Measurements from ENCODE around the gene PLA2G4E. TPM values are rescaled to one million over a fixed set of nuclear protein-coding genes. Genes with fewer than 3 reads are reported as not detected.

Gene PLA2G4E
- total RNA-seq, 1 experiment from 2014 or later, result not detected

GRCh38 chr15:41949401-41950126 lies 71.3 kb downstream of the PLA2G4E start:
- no peak overlapping the region for H3K27ac ChIP-seq (ENCODE audit: low read length)
- POLR2A ChIA-PET (ENCODE audit: unreplicated experiment), result interaction anchor here (0.7 kb wide), 1 partner anchor 22 kb away, joined by 3 read pairs; no protein-coding TSS in a partner anchor
- peaks cover 41% of the 10 kb centered on the region for H3K36me3 ChIP-seq (ENCODE audit: low read depth, low read length)
- intact Hi-C loops (cut with micrococcal nuclease), result no loop called here
- no peaks in the 10 kb centered on the region for H3K9me2 ChIP-seq (replicated peaks; ENCODE audit: low read length)
- BruUV-seq (replicated peaks), result no TSS peak
- H3K27me3 ChIP-seq (ENCODE audit: low read length), result no peaks in the 10 kb centered on the region
- no peak overlapping the region for H2AFZ ChIP-seq (ENCODE audit: low read length)
- peaks cover 13% of the 10 kb centered on the region for H3K4me1 ChIP-seq (ENCODE audit: insufficient read depth, low read length)
- 0 out of 2 replicates have a peak, but pooled peaks cover 4% of the 10 kb centered on the region for H4K20me1 ChIP-seq (ENCODE audit: low read length)
- no peaks in the 10 kb centered on the region for H3K9me3 ChIP-seq (ENCODE audit: low read length)
- peaks cover 71% of the 10 kb centered on the region for H3K79me2 ChIP-seq (ENCODE audit: low read length)
- no peak for ATAC-seq
- H3K4me3 ChIP-seq (ENCODE audit: low read length), result no peak overlapping the region
- H3K9ac ChIP-seq (ENCODE audit: low read length), result no peak overlapping the region
- TF ChIP-seq EZH2phosphoT487 (IDR thresholded peaks at IDR 0.05; ENCODE audit: borderline replicate concordance, low read length) (no peak), CTCF (conservative IDR thresholded peaks at IDR 0.05; ENCODE audit: low read depth, low read length) (no peak), EZH2 (IDR thresholded peaks at IDR 0.05; ENCODE audit: low read length, unreplicated experiment) (no peak)
- CTCF ChIA-PET, result no interaction called here
- no peaks in the 10 kb centered on the region for H3F3A ChIP-seq (ENCODE audit: low read length, unreplicated experiment)
- DNase-seq, result no peak
- no peak overlapping the region for H3K4me2 ChIP-seq (ENCODE audit: low read length)

GRCh38 chr15:41948490-41948889 lies 72.4 kb downstream of the PLA2G4E start:
- ATAC-seq (no peak), DNase-seq (no peak)
- Histone ChIP-seq H3K9me3 (ENCODE audit: low read length) (no peaks in the 10 kb centered on the region), H3K27me3 (ENCODE audit: low read length) (no peaks in the 10 kb centered on the region), H3K4me3 (ENCODE audit: low read length) (no peak overlapping the region), H3K79me2 (ENCODE audit: low read length) (peaks cover 73% of the 10 kb centered on the region), H3K4me1 (ENCODE audit: insufficient read depth, low read length) (peaks cover 24% of the 10 kb centered on the region), H3K4me2 (ENCODE audit: low read length) (no peak overlapping the region), H3K27ac (ENCODE audit: low read length) (no peak overlapping the region), H3F3A (ENCODE audit: low read length, unreplicated experiment) (no peaks in the 10 kb centered on the region), H3K9me2 (replicated peaks; ENCODE audit: low read length) (no peaks in the 10 kb centered on the region), H3K9ac (ENCODE audit: low read length) (no peak overlapping the region), H3K36me3 (ENCODE audit: low read depth, low read length) (peaks cover 42% of the 10 kb centered on the region), H4K20me1 (ENCODE audit: low read length) (0 out of 2 replicates have a peak, but pooled peaks cover 2% of the 10 kb centered on the region), H2AFZ (ENCODE audit: low read length) (no peak overlapping the region)
- CTCF ChIA-PET, result no interaction called here
- TF ChIP-seq EZH2phosphoT487 (IDR thresholded peaks at IDR 0.05; ENCODE audit: borderline replicate concordance, low read length) (no peak), CTCF (conservative IDR thresholded peaks at IDR 0.05; ENCODE audit: low read depth, low read length) (no peak), EZH2 (IDR thresholded peaks at IDR 0.05; ENCODE audit: low read length, unreplicated experiment) (no peak)
- no TSS peak for BruUV-seq (replicated peaks)
- intact Hi-C loops (cut with micrococcal nuclease), result no loop called here
- POLR2A ChIA-PET (ENCODE audit: unreplicated experiment), result no interaction called here

- Histone ChIP-seq H3K4me3 (ENCODE audit: low read length) (no peak overlapping the region), H3K27me3 (ENCODE audit: low read length) (no peaks in the 10 kb centered on the region), H3K9me2 (replicated peaks; ENCODE audit: low read length) (no peaks in the 10 kb centered on the region), H3K4me2 (ENCODE audit: low read length) (no peak overlapping the region), H3K36me3 (ENCODE audit: low read depth, low read length) (peaks cover 41% of the 10 kb centered on the region), H3K27ac (ENCODE audit: low read length) (no peak overlapping the region), H3K79me2 (ENCODE audit: low read length) (peaks cover 82% of the 10 kb centered on the region), H3K4me1 (ENCODE audit: insufficient read depth, low read length) (peaks cover 34% of the 10 kb centered on the region), H3K9me3 (ENCODE audit: low read length) (no peaks in the 10 kb centered on the region), H3F3A (ENCODE audit: low read length, unreplicated experiment) (no peaks in the 10 kb centered on the region), H3K9ac (ENCODE audit: low read length) (no peak overlapping the region), H4K20me1 (ENCODE audit: low read length) (no peaks in the 10 kb centered on the region), H2AFZ (ENCODE audit: low read length) (no peak overlapping the region)
- ChIA-PET CTCF (no interaction called here), POLR2A (ENCODE audit: unreplicated experiment) (no interaction called here)
- no TSS peak for BruUV-seq (replicated peaks)
- intact Hi-C loops (cut with micrococcal nuclease), result loop anchor here (1.0 kb wide), 1 partner anchor 14 kb away; no protein-coding TSS in a partner anchor
- ATAC-seq, result no peak
- no peak for TF ChIP-seq CTCF (conservative IDR thresholded peaks at IDR 0.05; ENCODE audit: low read depth, low read length)
- DNase-seq, result no peak
Observed at GRCh38 chr15:41946970-41947369, 73.9 kb downstream of the PLA2G4E start.
